ENCODE results near the gene MIEF1.

MIEF1 gene

GRCh38 chr22:39487826-39488520 is 14.1 kb upstream of the MIEF1 start:
- in situ Hi-C loops (cut with MboI; ENCODE audit: low pct_unique_long_range_greater_than_20kb, low sequenced_read_pairs): no loop called here
- DNase-seq: no peak

GRCh38 chr22:39488563-39489083 is 13.5 kb upstream of the MIEF1 start:
- in situ Hi-C loops (cut with MboI; ENCODE audit: low pct_unique_long_range_greater_than_20kb, low sequenced_read_pairs): no loop called here
- no peak for DNase-seq

GRCh38 chr22:39489094-39490068 is 12.7 kb upstream of the MIEF1 start:
- in situ Hi-C loops (cut with MboI; ENCODE audit: low pct_unique_long_range_greater_than_20kb, low sequenced_read_pairs): no loop called here
- DNase-seq: no peak

DNA sequence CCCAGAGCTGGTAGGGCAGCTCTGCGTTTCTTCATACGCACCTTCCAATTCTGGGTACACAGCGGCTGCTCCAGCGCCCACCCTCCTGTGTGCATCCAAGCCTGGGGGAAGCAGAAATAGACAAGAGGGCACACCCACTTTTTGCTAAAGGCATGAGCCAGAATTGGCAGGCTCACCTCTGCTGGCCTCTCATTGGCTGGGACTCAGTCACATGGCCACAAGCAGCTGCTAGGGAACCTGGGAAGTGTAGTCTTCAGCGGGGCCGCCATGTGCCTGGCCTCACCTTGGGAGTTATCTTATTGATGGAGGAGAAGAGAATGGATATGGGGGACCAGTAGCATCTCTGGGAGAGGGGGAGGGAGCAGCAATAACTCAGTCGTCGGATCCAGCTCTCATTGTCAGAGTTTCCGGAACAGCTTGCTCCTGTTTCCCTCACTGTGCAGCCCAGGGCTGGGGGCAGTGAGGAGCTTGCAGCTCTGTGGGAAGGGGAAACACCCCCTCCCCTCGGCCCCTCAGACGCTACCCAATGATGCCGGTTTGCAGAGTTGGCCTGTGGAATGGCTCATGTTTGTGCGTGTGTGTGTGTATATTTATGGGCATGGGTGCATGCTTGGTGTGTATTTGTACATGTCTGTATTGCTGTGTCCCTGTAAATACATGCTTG is 11.8 kb upstream of the MIEF1 start:
- in situ Hi-C loops (cut with MboI; ENCODE audit: low pct_unique_long_range_greater_than_20kb, low sequenced_read_pairs): no loop called here
- peak; percentile 69 for DNase-seq

GRCh38 chr22:39490966-39491680 is 11.0 kb upstream of the MIEF1 start:
- in situ Hi-C loops (cut with MboI; ENCODE audit: low pct_unique_long_range_greater_than_20kb, low sequenced_read_pairs): no loop called here
- no peak for DNase-seq

DNA sequence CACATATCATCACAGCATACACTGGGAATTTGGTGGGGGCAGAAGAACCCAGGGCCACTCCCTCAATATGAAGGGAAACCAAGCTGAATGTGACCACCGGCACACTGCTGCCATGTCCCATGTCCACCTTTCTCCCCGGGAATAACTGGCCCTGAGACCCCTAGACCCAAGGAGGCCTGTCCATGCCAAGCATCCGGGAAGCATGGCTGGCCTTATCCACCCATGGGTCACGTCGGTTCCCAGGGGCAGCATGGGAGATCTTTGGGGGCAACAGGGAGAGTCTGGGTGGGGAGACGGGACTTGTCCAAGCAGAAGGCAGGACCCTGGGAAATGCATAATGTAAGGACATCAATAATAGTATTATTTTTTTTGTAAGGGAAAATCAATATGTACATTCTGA is 10.4 kb upstream of the MIEF1 start:
- in situ Hi-C loops (cut with MboI; ENCODE audit: low pct_unique_long_range_greater_than_20kb, low sequenced_read_pairs): no loop called here
- DNase-seq: no peak

GRCh38 chr22:39492186-39492585 is 9.9 kb upstream of the MIEF1 start:
- DNase-seq: no peak
- in situ Hi-C loops (cut with MboI; ENCODE audit: low pct_unique_long_range_greater_than_20kb, low sequenced_read_pairs): no loop called here

DNA sequence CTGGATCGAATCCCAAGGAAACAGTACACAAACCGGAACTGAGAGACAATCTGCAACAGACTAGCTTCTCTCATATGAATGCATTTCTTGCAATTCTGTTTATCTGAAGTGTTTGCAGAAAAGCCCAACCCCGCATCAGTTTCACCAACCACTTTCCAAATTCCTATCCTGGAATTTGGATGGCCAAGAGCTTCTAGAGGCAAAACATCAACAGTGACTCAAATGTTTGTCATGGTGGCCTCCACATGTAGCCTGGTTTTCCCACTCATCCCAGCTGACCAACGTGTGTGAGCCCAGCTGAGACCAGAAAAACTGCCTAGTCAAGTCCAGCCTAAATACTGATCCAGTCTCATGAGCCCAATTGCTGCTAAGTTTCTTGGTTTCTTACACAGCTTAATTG is 8.3 kb upstream of the MIEF1 start:
- in situ Hi-C loops (cut with MboI; ENCODE audit: low pct_unique_long_range_greater_than_20kb, low sequenced_read_pairs): no loop called here
- no peak for DNase-seq

DNA sequence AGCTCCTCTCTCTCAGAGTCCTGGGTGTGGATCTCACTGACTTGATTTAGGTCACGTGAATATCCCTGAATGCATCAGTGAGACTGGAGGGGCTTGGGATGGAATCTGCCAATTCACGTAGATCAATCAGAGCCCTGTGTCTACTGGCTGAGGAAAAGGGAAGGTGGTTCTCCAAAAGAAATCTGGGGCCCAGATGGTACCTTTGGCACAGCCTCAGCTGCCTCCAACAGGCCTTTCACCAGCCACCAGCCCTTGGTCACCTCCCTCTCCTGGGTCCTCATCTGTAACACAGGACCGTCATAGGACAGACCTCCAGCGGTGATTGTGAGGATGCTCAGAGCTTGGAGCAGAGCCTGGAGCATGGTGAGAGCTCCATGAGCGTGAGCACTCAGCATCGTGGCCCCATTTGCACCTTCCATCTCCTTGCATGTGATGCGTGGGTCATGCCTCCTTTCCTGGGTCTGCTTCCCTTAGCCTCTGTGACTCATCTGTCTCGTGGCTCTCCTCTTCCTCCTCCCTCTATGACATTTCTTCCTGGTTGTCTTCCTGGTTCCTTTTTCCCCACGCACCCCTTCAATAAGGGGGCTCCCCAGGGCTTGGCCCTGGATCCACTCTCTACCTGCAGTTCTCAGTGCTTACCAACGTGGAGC is 7.5 kb upstream of the MIEF1 start:
- no peak for DNase-seq
- in situ Hi-C loops (cut with MboI; ENCODE audit: low pct_unique_long_range_greater_than_20kb, low sequenced_read_pairs): no loop called here

GRCh38 chr22:39496131-39496838 is 5.8 kb upstream of the MIEF1 start:
- in situ Hi-C loops (cut with MboI; ENCODE audit: low pct_unique_long_range_greater_than_20kb, low sequenced_read_pairs): no loop called here
- peak; percentile 74 for DNase-seq

- in situ Hi-C loops (cut with MboI; ENCODE audit: low pct_unique_long_range_greater_than_20kb, low sequenced_read_pairs): no loop called here
Observed at GRCh38 chr22:39497429-39497828, 4.7 kb upstream of the MIEF1 start.

GRCh38 chr22:39498368-39498767 is 3.7 kb upstream of the MIEF1 start:
- in situ Hi-C loops (cut with MboI; ENCODE audit: low pct_unique_long_range_greater_than_20kb, low sequenced_read_pairs): no loop called here
- no peak for DNase-seq

More at GRCh38 chr22:39497429-39497828, 4.7 kb upstream of the MIEF1 start:
- no peak for DNase-seq

GRCh38 chr22:39498802-39499201 is 3.3 kb upstream of the MIEF1 start:
- in situ Hi-C loops (cut with MboI; ENCODE audit: low pct_unique_long_range_greater_than_20kb, low sequenced_read_pairs): no loop called here
- DNase-seq: no peak

DNA sequence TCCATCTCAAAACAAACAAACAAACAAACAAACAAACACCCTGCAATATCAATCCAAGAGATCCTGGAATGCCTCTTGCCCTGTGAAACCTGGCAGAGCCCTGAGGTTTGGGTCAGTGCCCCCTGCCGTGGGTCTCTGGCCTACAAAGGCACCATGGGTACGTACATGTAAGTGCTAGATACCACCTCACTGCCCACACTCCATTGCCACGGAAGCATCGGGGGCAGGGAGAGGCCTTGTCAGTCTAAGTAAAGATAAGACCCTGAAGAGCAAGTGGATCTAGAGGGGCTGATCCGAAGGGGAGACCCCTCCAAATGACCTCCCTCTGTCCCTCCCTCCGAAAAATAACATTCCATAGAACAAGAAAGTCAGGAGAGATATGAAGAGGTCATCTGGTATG is 2.0 kb upstream of the MIEF1 start:
- in situ Hi-C loops (cut with MboI; ENCODE audit: low pct_unique_long_range_greater_than_20kb, low sequenced_read_pairs): loop anchor here (25.0 kb wide), 1 partner anchor 338 kb away; the partner anchor contains the start of gene CBX7
- no peak for DNase-seq

GRCh38 chr22:39501644-39502108 is 414 bp upstream of the MIEF1 start:
- DNase-seq: no peak
- in situ Hi-C loops (cut with MboI; ENCODE audit: low pct_unique_long_range_greater_than_20kb, low sequenced_read_pairs): loop anchor here (25.0 kb wide), 1 partner anchor 339 kb away; the partner anchor contains the start of gene CBX7

GRCh38 chr22:39502789-39503409 is 809 bp downstream of the MIEF1 start:
- in situ Hi-C loops (cut with MboI; ENCODE audit: low pct_unique_long_range_greater_than_20kb, low sequenced_read_pairs): loop anchor here (25.0 kb wide), 1 partner anchor 341 kb away; the partner anchor contains the start of gene CBX7
- peak; percentile 25 for DNase-seq

DNA sequence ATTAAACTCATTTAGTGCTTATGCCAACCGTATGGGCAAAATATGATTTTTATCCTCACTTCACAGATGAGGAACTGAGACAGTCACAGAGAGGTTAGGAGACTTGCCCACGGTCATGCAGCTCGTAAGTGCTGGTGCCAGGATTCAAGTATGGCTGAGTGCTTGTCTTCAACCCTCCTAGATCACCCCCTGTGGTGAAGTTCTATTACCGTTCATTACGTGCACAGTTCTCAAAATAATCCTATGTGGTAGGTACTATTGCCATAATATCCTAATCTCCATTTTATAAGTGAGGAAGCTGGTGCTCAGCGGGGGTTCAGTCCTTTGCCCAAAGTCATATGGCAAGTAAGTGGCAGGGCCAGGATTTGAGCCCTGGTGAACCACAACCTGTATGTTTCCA is 1.5 kb downstream of the MIEF1 start:
- no peak for DNase-seq
- in situ Hi-C loops (cut with MboI; ENCODE audit: low pct_unique_long_range_greater_than_20kb, low sequenced_read_pairs): loop anchor here (25.0 kb wide), 1 partner anchor 341 kb away; the partner anchor contains the start of gene CBX7
